HepG2 (cell line): ENCODE measurements around the gene LMF2. TPM values are rescaled to one million over a fixed set of nuclear protein-coding genes. Genes with fewer than 3 reads are reported as not detected.

Source experiments
- ATAC-seq: fragments of 200-7000 bp; cut with Tn5 transposase; 3 replicates; pipeline ENCODE4 v1.9.1; 2020; ENCODE audit warnings: mild to moderate bottlenecking, moderate library complexity
- Bru-seq: library from RNA; stranded (reverse); fragments of 400-500 nt; gene quantifications from one replicate; lab custom pipeline; 2021; lab: Mats Ljungman, UMichigan
- BruChase-seq, 2 experiments: library from RNA; stranded (reverse); fragments of 400-500 nt; gene quantifications; one replicate each; lab custom pipeline; 2021; lab: Mats Ljungman, UMichigan
- BruUV-seq: library from RNA; stranded (reverse); fragments of 400-500 nt; replicated peaks from 2 replicates; lab custom pipeline; 2021; lab: Mats Ljungman, UMichigan
- CTCF ChIA-PET: fragments of 300-600 bp; formaldehyde crosslinking; extraction: SDS; loops from one replicate; lab custom pipeline; 2021; ENCODE audit warnings: low total read pairs, inconsistent platforms, low intra/inter-chr PET ratio; lab: Yijun Ruan, JAX
- POLR2A ChIA-PET: fragments of 350-600 bp; sonication (Branson Sonifier 250); formaldehyde crosslinking; loops from one replicate; lab custom pipeline; 2020; ENCODE audit warnings: antibody characterized with exemption, inconsistent platforms; lab: Yijun Ruan, JAX
- DNase-seq: peaks from one replicate; pipeline ENCODE4 v3.0.0-alpha.2; 2015; ENCODE audit warnings: low spot score
- FAIRE-seq: peaks from 3 replicates; lab custom pipeline; 2011; peaks lifted over from hg19 to GRCh38; lab: Jason Lieb, UNC
- H2AFZ ChIP-seq: one replicate; pipeline ENCODE4 v1.6.1; 2011; ENCODE audit warnings: low read length, inconsistent platforms
- H3K27ac ChIP-seq: fragments of 300-600 bp; 3 replicates; pipeline ENCODE4 v1.8.0; 2011; ENCODE audit warnings: mixed run types, mild to moderate bottlenecking, mixed read lengths, low read length, inconsistent platforms; ENCODE audit not compliant: insufficient read depth; ENCODE audit errors: extremely low read length
- H3K27me3 ChIP-seq, 2 experiments: fragments of 200-600 bp in 1 of 2; 2 replicates in 1 of 2; 3 replicates in 1 of 2; pipeline versions ENCODE4 v1.6.0 to v1.8.0; 2011; ENCODE audit warnings: low read length in 2 of 2, mild to moderate bottlenecking in 2 of 2, moderate library complexity in 2 of 2, inconsistent platforms in 1 of 2; ENCODE audit not compliant: insufficient read depth in 2 of 2, control insufficient read depth in 1 of 2
- H3K36me3 ChIP-seq, 2 experiments: fragments of 200-600 bp in 1 of 2; replicated peaks in 1 of 2; 2 replicates in 1 of 2; 3 replicates in 1 of 2; pipeline versions ENCODE4 v1.5.1 to v1.8.0; 2011; ENCODE audit warnings: low read length in 2 of 2, inconsistent platforms in 1 of 2; ENCODE audit not compliant: insufficient read depth in 2 of 2, control insufficient read depth in 1 of 2
- H3K4me1 ChIP-seq: 2 replicates; pipeline ENCODE4 v1.5.1; 2012; ENCODE audit warnings: low read length, inconsistent platforms; ENCODE audit not compliant: insufficient read depth
- H3K4me2 ChIP-seq: 2 replicates; pipeline ENCODE4 v1.6.0; 2011; ENCODE audit warnings: low read depth, low read length, inconsistent platforms
- H3K4me3 ChIP-seq, 3 experiments: fragments of 200-600 bp in 1 of 3; sonication (generic), shearing (Covaris generic) in 1 of 3; replicated peaks in 1 of 3; 2 replicates each; pipeline ENCODE4 v1.5.1; 2011 to 2016; ENCODE audit warnings: low read length in 3 of 3, inconsistent platforms in 2 of 3, low read depth in 2 of 3, mild to moderate bottlenecking in 2 of 3, control low read depth in 1 of 3, mixed read lengths in 1 of 3; ENCODE audit not compliant: insufficient read depth in 1 of 3
- H3K79me2 ChIP-seq: one replicate; pipeline ENCODE4 v1.6.1; 2011; ENCODE audit warnings: low read length, inconsistent platforms; ENCODE audit not compliant: insufficient read depth
- H3K9ac ChIP-seq: 2 replicates; pipeline ENCODE4 v1.6.0; 2011; ENCODE audit warnings: mild to moderate bottlenecking, low read depth, low read length, inconsistent platforms; ENCODE audit not compliant: insufficient read depth
- H3K9me3 ChIP-seq: 2 replicates; pipeline ENCODE4 v1.5.1; 2012; ENCODE audit warnings: mild to moderate bottlenecking, low read length
- H4K20me1 ChIP-seq: 2 replicates; pipeline ENCODE4 v1.6.0; 2011; ENCODE audit warnings: inconsistent platforms, mild to moderate bottlenecking, low read length, moderate library complexity; ENCODE audit not compliant: insufficient read depth
- CENPX ChIP-seq: sonication (generic); formaldehyde crosslinking; IDR thresholded peaks from 2 replicates; pipeline ENCODE4 v1.9.0; 2021; ENCODE audit warnings: mild to moderate bottlenecking, missing genetic modification reagents, moderate library complexity
- HMGXB4 ChIP-seq, 2 experiments: sonication (generic) in 1 of 2; formaldehyde crosslinking in 1 of 2; IDR thresholded peaks; 2 replicates each; pipeline versions ENCODE4 v1.4.0 to v1.6.1; 2018 to 2020; ENCODE audit warnings: missing genetic modification reagents in 2 of 2, borderline replicate concordance in 1 of 2, low read depth in 1 of 2, mild to moderate bottlenecking in 1 of 2, missing biosample characterization in 1 of 2
- KDM5A ChIP-seq: fragments of 200-600 bp; sonication (generic); IDR thresholded peaks from 2 replicates; pipeline ENCODE4 v1.7.0; 2018; ENCODE audit warnings: antibody characterized with exemption, mild to moderate bottlenecking, low read length, borderline replicate concordance
- MAFK ChIP-seq, 2 experiments: IDR thresholded peaks in 1 of 2; conservative IDR thresholded peaks in 1 of 2; 2 replicates each; pipeline ENCODE4 v1.6.1; 2011; ENCODE audit warnings: improper control_type of control experiment in 2 of 2, low read length in 2 of 2
- POLR2A ChIP-seq, 2 experiments: IDR thresholded peaks; 2 replicates each; pipeline ENCODE4 v1.6.1; 2011; ENCODE audit warnings: low read depth in 2 of 2, low read length in 2 of 2, mild to moderate bottlenecking in 1 of 2, moderate library complexity in 1 of 2; ENCODE audit not compliant: insufficient read depth in 1 of 2
- ZNF232 ChIP-seq: sonication (generic); formaldehyde crosslinking; IDR thresholded peaks from 2 replicates; pipeline ENCODE4 v1.4.0; 2020; ENCODE audit warnings: missing genetic modification reagents, borderline replicate concordance
- ZNF335 ChIP-seq: sonication (generic); formaldehyde crosslinking; IDR thresholded peaks from 2 replicates; pipeline ENCODE4 v1.4.0; 2020; ENCODE audit warnings: missing genetic modification reagents
- ZNF549 ChIP-seq: sonication (generic); formaldehyde crosslinking; IDR thresholded peaks from 2 replicates; pipeline ENCODE4 v1.5.0; 2020; ENCODE audit warnings: missing genetic modification reagents
- ZNF629 ChIP-seq: sonication (generic); formaldehyde crosslinking; conservative IDR thresholded peaks from 2 replicates; pipeline ENCODE4 v1.5.0; 2020; ENCODE audit warnings: missing genetic modification reagents
- WGBS: methylation state at CpG from one replicate; pipeline ENCODE4 v1.1.6; 2017; ENCODE audit warnings: low lambda C conversion rate; 5-methylcytosine and 5-hydroxymethylcytosine counted together
- in situ Hi-C: cut with HindIII; loops from 2 replicates; pipeline ENCODE4 v1.10.0; 2017; ENCODE audit warnings: low pct_unique_long_range_greater_than_20kb; ENCODE audit not compliant: extremely low pct_ligation_motif_present
- intact Hi-C: fragments of 100-400 bp; cut with micrococcal nuclease; formaldehyde crosslinking; loops from one replicate; pipeline ENCODE4 v1.10.0; 2022; ENCODE audit not compliant: unreplicated experiment
- long read RNA-seq, 2 experiments: library from RNA in 1 of 2; library from polyadenylated mRNA in 1 of 2; stranded (forward) in 1 of 2; unstranded in 1 of 2; transcript quantifications; one replicate each; pipeline ENCODE4 v2.0.0, GENCODE V29; 2019 to 2022
- polyA minus RNA-seq, 3 experiments: library from RNA; depleted of rRNA, polyadenylated mRNA; stranded (reverse); fragments of >200 nt; gene quantifications; 2 replicates each; pipeline ENCODE4 v1.2.3, GENCODE V29; 2011; ENCODE audit warnings: low replicate concordance in 1 of 3
- polyA plus RNA-seq, 8 experiments: library from polyadenylated mRNA; depleted of rRNA in 3 of 8; stranded (reverse) in 7 of 8; unstranded in 1 of 8; fragments of >200 nt; fragmentation: Illumina TruSeq in 4 of 8; extraction: Trizol in 4 of 8; gene quantifications; 2 replicates each; pipeline versions ENCODE4 v1.2.1 to v1.2.3, GENCODE V29; 2011 to 2016; ENCODE audit warnings: low read depth in 4 of 8, missing spikeins in 1 of 8, mixed read lengths in 1 of 8; ENCODE audit not compliant: insufficient read depth in 1 of 8
- total RNA-seq, 5 experiments: library from RNA; depleted of rRNA; stranded (reverse); fragments of >200 nt; fragmentation: Illumina TruSeq; extraction: Trizol; gene quantifications; 2 replicates each; pipeline ENCODE4 v1.2.3, GENCODE V29; 2016; ENCODE audit warnings: low read depth in 1 of 5
- TF ChIP-seq, protein P1 (sequence below): IDR thresholded peaks from 2 replicates; pipeline ENCODE4 v1.6.1; 2018; ENCODE audit warnings: missing genetic modification reagents
- TF ChIP-seq, protein P2 (sequence below): IDR thresholded peaks from 2 replicates; pipeline ENCODE4 v1.4.0; 2020; ENCODE audit warnings: mild to moderate bottlenecking, missing genetic modification reagents

Gene LMF2
- total RNA-seq (2016; rRNA removed; fragmentation: Illumina TruSeq; extraction: Trizol) (10.2 and 30.6 TPM in 2 replicates), polyA plus RNA-seq (2011; rRNA removed) (23.3 and 37.9 TPM in 2 replicates), polyA minus RNA-seq (2011; rRNA and poly(A)+ RNA removed; ENCODE audit: low replicate concordance) (33.1 and 122 TPM in 2 replicates), Bru-seq, nascent RNA (percentile 50 among the genes with signal in this experiment), BruChase-seq, experiment 1, labeled RNA remaining after a 6-hour chase (percentile 73 among the genes with signal in this experiment), BruChase-seq, experiment 2, labeled RNA remaining after a 2-hour chase (percentile 63 among the genes with signal in this experiment)
- total RNA-seq (2016; cell fraction: cytosol; rRNA removed; fragmentation: Illumina TruSeq; extraction: Trizol; ENCODE audit: low read depth): 6.3 and 7.5 TPM in 2 replicates
- total RNA-seq (2016; cell fraction: insoluble cytoplasmic fraction; rRNA removed; fragmentation: Illumina TruSeq; extraction: Trizol): 8.1 and 32.3 TPM in 2 replicates
- 12.9 and 13.8 TPM in 2 replicates for total RNA-seq (2016; cell fraction: membrane; rRNA removed; fragmentation: Illumina TruSeq; extraction: Trizol)
- 37.5 and 43.9 TPM in 2 replicates for total RNA-seq (2016; cell fraction: nucleus; rRNA removed; fragmentation: Illumina TruSeq; extraction: Trizol)
- polyA plus RNA-seq (2011; cell fraction: cytosol; rRNA removed): 18.2 and 36.8 TPM in 2 replicates
- polyA plus RNA-seq (2011; cell fraction: nucleus; rRNA removed): 284 and 409 TPM in 2 replicates
- polyA plus RNA-seq (2012): 20.6 and 26.6 TPM in 2 replicates
- polyA plus RNA-seq (2016; cell fraction: cytosol; fragmentation: Illumina TruSeq; extraction: Trizol; ENCODE audit: low read depth): 9.6 and 9.7 TPM in 2 replicates
- 10.4 and 13.2 TPM in 2 replicates for polyA plus RNA-seq (2016; cell fraction: insoluble cytoplasmic fraction; fragmentation: Illumina TruSeq; extraction: Trizol; ENCODE audit: low read depth)
- polyA plus RNA-seq (2016; cell fraction: membrane; fragmentation: Illumina TruSeq; extraction: Trizol; ENCODE audit: low read depth): 11.7 and 14.1 TPM in 2 replicates
- polyA plus RNA-seq (2016; cell fraction: nucleus; fragmentation: Illumina TruSeq; extraction: Trizol; ENCODE audit: insufficient read depth, low read depth): 103 and 105 TPM in 2 replicates
- polyA minus RNA-seq (2011; cell fraction: cytosol; rRNA and poly(A)+ RNA removed): 51.0 and 56.0 TPM in 2 replicates
- polyA minus RNA-seq (2011; cell fraction: nucleus; rRNA and poly(A)+ RNA removed): 27.5 and 28.8 TPM in 2 replicates
- long read RNA-seq, experiment 1, transcript LMF2-202 (14 exons, 2,582 nt): major isoform, 31 of 56 reads
- long read RNA-seq, experiment 1, partial matches to known transcripts: 19 of 56 reads
- long read RNA-seq, experiment 1, other reads (novel, unspliced or antisense): 6 of 56 reads
- long read RNA-seq, experiment 2, partial matches to known transcripts: 53 of 147 reads
- long read RNA-seq, experiment 2, other reads (novel, unspliced or antisense): 94 of 147 reads

DNA sequence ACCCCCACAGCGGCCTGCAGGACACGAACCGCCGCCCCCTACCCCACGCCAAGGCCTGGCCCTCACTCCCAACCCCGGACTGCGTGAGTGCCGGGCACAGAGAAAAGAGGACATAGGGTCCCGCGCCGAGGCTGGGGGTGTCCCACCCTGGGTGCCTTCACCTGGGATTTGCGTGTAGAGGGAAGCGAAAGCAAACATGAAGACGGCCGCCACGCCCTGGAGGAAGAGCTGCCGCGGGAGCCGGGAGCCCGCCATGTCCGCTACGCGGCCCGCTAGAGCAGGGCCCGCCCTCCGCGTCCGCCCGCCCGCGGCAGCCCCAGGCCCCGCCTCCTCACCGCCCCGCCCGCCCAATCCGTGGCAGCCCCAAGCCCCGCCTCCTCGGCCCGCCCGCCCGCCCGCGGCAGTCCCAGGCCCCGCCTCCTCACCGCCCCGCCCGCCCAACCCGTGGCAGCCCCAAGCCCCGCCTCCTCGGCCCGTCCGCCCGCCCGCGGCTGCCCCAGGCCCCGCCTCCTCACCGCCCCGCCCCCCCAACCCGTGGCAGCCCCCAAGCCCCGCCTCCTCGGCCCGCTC lies at the start of gene LMF2:
Gene LMF2 (minus strand): TSS at position 282 of the 570 bp plus-strand sequence. CDS start 27 bp downstream, at position 255.
- FAIRE-seq: no peak
- Histone ChIP-seq H3K79me2 (peaks cover 37% of the 10 kb centered on the region), H3K9me3 (no peaks in the 10 kb centered on the region), H3K27me3 (no peaks in the 10 kb centered on the region; a peak in 1 of 5 replicates), H3K27ac (peak within 1 kb of the TSS; percentile 87), H3K36me3 (peaks cover 2 to 12% of the 10 kb centered on the region in 2 experiments; a peak in 1 of 5 replicates), H3K4me3 (peak within 1 kb of the TSS; percentile 90 to 99 (median 93)), H4K20me1 (no peaks in the 10 kb centered on the region), H3K4me2 (peak within 1 kb of the TSS; percentile 92), H3K9ac (peak within 1 kb of the TSS; percentile 90), H2AFZ (no peak within 1 kb of the TSS), H3K4me1 (peaks cover 19% of the 10 kb centered on the region)
- intact Hi-C loops: no loop called here
- no TSS peak for BruUV-seq
- ChIA-PET POLR2A (interaction anchor here (0.7 to 3.9 kb wide), 23 partner anchors 9 to 540 kb away, joined by 3 to 97 read pairs (median 4); partner anchors contain the start of genes ADM2, CHKB, HDAC10 and KLHDC7B), CTCF (no interaction called here)
- WGBS: 8% methylated on average over 10 of the region's 62 CpGs
- ATAC-seq: peak; percentile 84
- DNase-seq: peak; percentile 56
- in situ Hi-C loops: no loop called here
- TF ChIP-seq ZNF549 (CRISPR knock-in tag): no peak
- no peak for TF ChIP-seq CENPX (CRISPR knock-in tag)
- no peak for TF ChIP-seq ZNF335 (CRISPR knock-in tag)
- TF ChIP-seq HMGXB4 (CRISPR knock-in tag; IDR thresholded peaks at IDR 0.05; ENCODE audit: borderline replicate concordance in 1 of 2, low read depth in 1 of 2): 0 out of 4 replicates have a peak, but pooled peaks have one; percentile 50 to 56
- no peak for TF ChIP-seq ZNF629 (CRISPR knock-in tag)
- TF ChIP-seq MAFK (conservative IDR thresholded peaks at IDR 0.05 in 1 of 2, IDR thresholded peaks at IDR 0.05 in 1 of 2; ENCODE audit: low read length in 2 of 2): no peak
- TF ChIP-seq POLR2A (IDR thresholded peaks at IDR 0.05; ENCODE audit: insufficient read depth in 1 of 2, low read depth in 2 of 2, low read length in 2 of 2): peak; percentile 34 to 82; a peak in 3 of 4 replicates
- TF ChIP-seq, protein P1, sequence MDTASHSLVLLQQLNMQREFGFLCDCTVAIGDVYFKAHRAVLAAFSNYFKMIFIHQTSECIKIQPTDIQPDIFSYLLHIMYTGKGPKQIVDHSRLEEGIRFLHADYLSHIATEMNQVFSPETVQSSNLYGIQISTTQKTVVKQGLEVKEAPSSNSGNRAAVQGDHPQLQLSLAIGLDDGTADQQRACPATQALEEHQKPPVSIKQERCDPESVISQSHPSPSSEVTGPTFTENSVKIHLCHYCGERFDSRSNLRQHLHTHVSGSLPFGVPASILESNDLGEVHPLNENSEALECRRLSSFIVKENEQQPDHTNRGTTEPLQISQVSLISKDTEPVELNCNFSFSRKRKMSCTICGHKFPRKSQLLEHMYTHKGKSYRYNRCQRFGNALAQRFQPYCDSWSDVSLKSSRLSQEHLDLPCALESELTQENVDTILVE (CRISPR knock-in tag): peak; percentile 49; the same call in 1 of the 2 replicates
- TF ChIP-seq ZNF232 (CRISPR knock-in tag): no peak
- TF ChIP-seq, protein P2, sequence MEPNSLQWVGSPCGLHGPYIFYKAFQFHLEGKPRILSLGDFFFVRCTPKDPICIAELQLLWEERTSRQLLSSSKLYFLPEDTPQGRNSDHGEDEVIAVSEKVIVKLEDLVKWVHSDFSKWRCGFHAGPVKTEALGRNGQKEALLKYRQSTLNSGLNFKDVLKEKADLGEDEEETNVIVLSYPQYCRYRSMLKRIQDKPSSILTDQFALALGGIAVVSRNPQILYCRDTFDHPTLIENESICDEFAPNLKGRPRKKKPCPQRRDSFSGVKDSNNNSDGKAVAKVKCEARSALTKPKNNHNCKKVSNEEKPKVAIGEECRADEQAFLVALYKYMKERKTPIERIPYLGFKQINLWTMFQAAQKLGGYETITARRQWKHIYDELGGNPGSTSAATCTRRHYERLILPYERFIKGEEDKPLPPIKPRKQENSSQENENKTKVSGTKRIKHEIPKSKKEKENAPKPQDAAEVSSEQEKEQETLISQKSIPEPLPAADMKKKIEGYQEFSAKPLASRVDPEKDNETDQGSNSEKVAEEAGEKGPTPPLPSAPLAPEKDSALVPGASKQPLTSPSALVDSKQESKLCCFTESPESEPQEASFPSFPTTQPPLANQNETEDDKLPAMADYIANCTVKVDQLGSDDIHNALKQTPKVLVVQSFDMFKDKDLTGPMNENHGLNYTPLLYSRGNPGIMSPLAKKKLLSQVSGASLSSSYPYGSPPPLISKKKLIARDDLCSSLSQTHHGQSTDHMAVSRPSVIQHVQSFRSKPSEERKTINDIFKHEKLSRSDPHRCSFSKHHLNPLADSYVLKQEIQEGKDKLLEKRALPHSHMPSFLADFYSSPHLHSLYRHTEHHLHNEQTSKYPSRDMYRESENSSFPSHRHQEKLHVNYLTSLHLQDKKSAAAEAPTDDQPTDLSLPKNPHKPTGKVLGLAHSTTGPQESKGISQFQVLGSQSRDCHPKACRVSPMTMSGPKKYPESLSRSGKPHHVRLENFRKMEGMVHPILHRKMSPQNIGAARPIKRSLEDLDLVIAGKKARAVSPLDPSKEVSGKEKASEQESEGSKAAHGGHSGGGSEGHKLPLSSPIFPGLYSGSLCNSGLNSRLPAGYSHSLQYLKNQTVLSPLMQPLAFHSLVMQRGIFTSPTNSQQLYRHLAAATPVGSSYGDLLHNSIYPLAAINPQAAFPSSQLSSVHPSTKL (CRISPR knock-in tag): no peak
- TF ChIP-seq KDM5A: no peak
